GM23338 (cell line): ENCODE measurements around the gene HNRNPC. TPM values are rescaled to one million over a fixed set of nuclear protein-coding genes. Genes with fewer than 3 reads are reported as not detected.

ENCODE experiments used
- ATAC-seq: fragments of 200-7000 bp; cut with Tn5 transposase; 3 replicates; pipeline ENCODE4 v1.9.1; 2020
- DNase-seq: peaks from one replicate; pipeline ENCODE4 v3.0.0-alpha.2; 2015; ENCODE audit warnings: low spot score
- H2AFZ ChIP-seq: fragments of 200-600 bp; sonication (generic); 2 replicates; pipeline ENCODE4 v1.8.0; 2016; ENCODE audit warnings: antibody characterized with exemption, mild to moderate bottlenecking, moderate library complexity
- H3F3A ChIP-seq: fragments of 200-600 bp; sonication (generic); replicated peaks from 2 replicates; pipeline ENCODE4 v1.8.0; 2017; ENCODE audit warnings: antibody characterized with exemption, mixed run types, low read depth
- H3K27ac ChIP-seq: fragments of 200-600 bp; sonication (generic); 2 replicates; pipeline ENCODE4 v1.6.1; 2016; ENCODE audit warnings: low read depth
- H3K27me3 ChIP-seq: fragments of 200-600 bp; sonication (generic); 2 replicates; pipeline ENCODE4 v1.8.0; 2016; ENCODE audit warnings: mild to moderate bottlenecking, mixed run types, moderate library complexity; ENCODE audit not compliant: insufficient read depth
- H3K36me3 ChIP-seq: fragments of 200-600 bp; sonication (generic); 2 replicates; pipeline ENCODE4 v1.8.0; 2016; ENCODE audit warnings: mild to moderate bottlenecking; ENCODE audit not compliant: insufficient read depth
- H3K4me1 ChIP-seq: fragments of 200-600 bp; sonication (generic); 2 replicates; pipeline ENCODE4 v1.8.0; 2016; ENCODE audit warnings: mild to moderate bottlenecking, moderate library complexity; ENCODE audit not compliant: insufficient read depth
- H3K4me2 ChIP-seq: fragments of 200-600 bp; sonication (generic); 2 replicates; pipeline ENCODE4 v1.7.1; 2017; ENCODE audit warnings: mixed run types
- H3K4me3 ChIP-seq: fragments of 200-600 bp; sonication (generic); 2 replicates; pipeline ENCODE4 v1.6.1; 2016; ENCODE audit warnings: mixed run types
- H3K79me2 ChIP-seq: fragments of 200-600 bp; sonication (generic); replicated peaks from 2 replicates; pipeline ENCODE4 v1.8.0; 2017; ENCODE audit warnings: mild to moderate bottlenecking; ENCODE audit not compliant: insufficient read depth
- H3K9me2 ChIP-seq: fragments of 200-600 bp; sonication (generic); 2 replicates; pipeline ENCODE4 v1.8.0; 2017; ENCODE audit not compliant: insufficient read depth
- H4K20me1 ChIP-seq: fragments of 200-600 bp; sonication (generic); replicated peaks from 2 replicates; pipeline ENCODE4 v1.8.0; 2017; ENCODE audit warnings: mild to moderate bottlenecking; ENCODE audit not compliant: insufficient read depth
- H3K27ac Mint-ChIP-seq: 2 replicates; pipeline ENCODE4 v1.8.0; 2020; ENCODE audit warnings: inconsistent platforms, mild to moderate bottlenecking, moderate library complexity, mixed read lengths
- H3K27me3 Mint-ChIP-seq: 3 replicates; pipeline ENCODE4 v1.8.0; 2022; ENCODE audit warnings: low read depth, mild to moderate bottlenecking, moderate library complexity, mixed read lengths, inconsistent platforms; ENCODE audit not compliant: insufficient read depth, poor library complexity
- H3K36me3 Mint-ChIP-seq: 3 replicates; pipeline ENCODE4 v1.8.0; 2021; ENCODE audit warnings: low read depth, mild to moderate bottlenecking, inconsistent platforms, moderate library complexity, mixed read lengths
- H3K4me1 Mint-ChIP-seq: 3 replicates; pipeline ENCODE4 v1.8.0; 2020; ENCODE audit warnings: mild to moderate bottlenecking, inconsistent platforms, mixed read lengths
- H3K4me3 Mint-ChIP-seq: 3 replicates; pipeline ENCODE4 v1.8.0; 2021; ENCODE audit warnings: moderate library complexity, mild to moderate bottlenecking, inconsistent platforms, mixed read lengths
- H3K9me3 Mint-ChIP-seq: 3 replicates; pipeline ENCODE4 v1.8.0; 2020; ENCODE audit warnings: moderate library complexity, mild to moderate bottlenecking, inconsistent platforms, mixed read lengths
- CREB1 ChIP-seq: fragments of 250-450 bp; sonication (Bioruptor Pico); IDR thresholded peaks from 2 replicates; pipeline ENCODE4 v1.5.0; 2020; ENCODE audit warnings: low read depth, mild to moderate bottlenecking, moderate library complexity
- CTCF ChIP-seq, 2 experiments: fragments of 200-600 bp in 1 of 2; sonication (generic) in 1 of 2; conservative IDR thresholded peaks; 2 replicates each; pipeline versions ENCODE4 v1.5.1 to v1.6.1; 2016 to 2017; ENCODE audit warnings: antibody characterized with exemption in 2 of 2, low read depth in 2 of 2, mild to moderate bottlenecking in 2 of 2, moderate library complexity in 1 of 2
- ETS1 ChIP-seq: IDR thresholded peaks from 2 replicates; pipeline ENCODE4 v1.6.1; 2016; ENCODE audit warnings: antibody characterized with exemption
- EZH2 ChIP-seq: fragments of 200-600 bp; sonication (generic); IDR thresholded peaks from one replicate; pipeline ENCODE4 v1.8.0; 2017; ENCODE audit warnings: antibody characterized with exemption, mild to moderate bottlenecking, low read depth; ENCODE audit not compliant: unreplicated experiment
- EZH2phosphoT487 ChIP-seq: fragments of 200-600 bp; sonication (generic); IDR thresholded peaks from one replicate; pipeline ENCODE4 v1.8.1; 2018; ENCODE audit warnings: antibody characterized with exemption; ENCODE audit not compliant: unreplicated experiment
- JUNB ChIP-seq: IDR thresholded peaks from one replicate; pipeline ENCODE4 v1.6.1; 2016; ENCODE audit warnings: antibody characterized with exemption; ENCODE audit not compliant: unreplicated experiment
- NANOG ChIP-seq: IDR thresholded peaks from 2 replicates; pipeline ENCODE4 v1.6.1; 2016; ENCODE audit warnings: antibody characterized with exemption, borderline replicate concordance
- STAT1 ChIP-seq: IDR thresholded peaks from one replicate; pipeline ENCODE4 v1.6.1; 2016; ENCODE audit warnings: antibody characterized with exemption; ENCODE audit not compliant: unreplicated experiment
- ZNF114 ChIP-seq: fragments of 250-450 bp; sonication (Bioruptor Pico); IDR thresholded peaks from 2 replicates; pipeline ENCODE4 v1.5.0; 2020; ENCODE audit warnings: mild to moderate bottlenecking, moderate library complexity
- ZNF331 ChIP-seq: fragments of 250-450 bp; sonication (Bioruptor Pico); IDR thresholded peaks from 2 replicates; pipeline ENCODE4 v1.5.0; 2020; ENCODE audit warnings: low read depth, mild to moderate bottlenecking, moderate library complexity
- ZNF462 ChIP-seq: fragments of 250-450 bp; sonication (Bioruptor Pico); IDR thresholded peaks from 2 replicates; pipeline ENCODE4 v1.5.0; 2020; ENCODE audit warnings: mild to moderate bottlenecking, moderate library complexity
- polyA plus RNA-seq: library from polyadenylated mRNA; unstranded; fragments of >200 nt; fragmentation: Nextera tagmentation; extraction: Ambion mirVana; gene quantifications from 2 replicates; pipeline ENCODE4 v1.2.1, GENCODE V29; 2016
- total RNA-seq: library from RNA; depleted of rRNA; stranded (reverse); fragments of >200 nt; shearing (Covaris generic); gene quantifications from 2 replicates; pipeline ENCODE4 v1.2.3, GENCODE V29; 2014

Gene HNRNPC
- total and polyA plus RNA-seq, 2 experiments from 2014 or later = 1,259 to 1,296 TPM

DNA sequence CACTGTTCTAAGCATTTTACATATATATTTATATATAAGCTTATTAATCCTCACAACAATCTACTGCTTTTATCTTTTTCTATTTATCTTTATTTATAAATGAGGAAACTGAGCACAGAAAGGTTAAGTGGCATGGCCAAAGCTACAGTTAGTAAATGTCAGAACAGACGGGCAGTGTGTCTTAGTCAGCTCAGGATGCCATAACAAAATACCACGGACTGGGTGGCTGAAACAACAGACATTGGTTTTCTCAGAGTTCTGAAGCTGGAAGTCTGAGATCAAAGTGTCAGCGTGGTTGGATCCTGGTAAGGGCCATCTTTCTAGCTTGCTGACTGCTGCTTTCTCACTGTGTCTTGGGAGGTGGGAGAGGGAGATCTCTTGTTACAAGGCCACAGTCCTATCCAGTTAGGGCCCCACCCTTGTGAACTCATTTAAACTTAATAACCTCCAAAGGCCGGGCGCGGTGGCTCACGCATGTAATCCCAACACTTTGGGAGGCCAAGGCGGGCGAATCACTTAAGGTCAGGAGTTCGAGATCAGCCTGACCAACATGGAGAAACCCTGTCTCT, 30.4 kb upstream of the HNRNPC start:
- H3K79me2 ChIP-seq = no peaks in the 10 kb centered on the region
- no peak; the same call in 2 of the 3 replicates for ATAC-seq
- no peak overlapping the region for H3K4me3 ChIP-seq
- Mint-ChIP-seq H3K36me3 (no peaks in the 10 kb centered on the region), H3K4me3 (no peak overlapping the region), H3K27ac (no peak overlapping the region), H3K9me3 (no peaks in the 10 kb centered on the region), H3K27me3 (no peaks in the 10 kb centered on the region), H3K4me1 (peaks cover 4% of the 10 kb centered on the region; the same call in 2 of the 3 replicates)
- no peak overlapping the region for H3K4me2 ChIP-seq
- no peak overlapping the region for H3K27ac ChIP-seq
- peak; percentile 25 for DNase-seq
- H3K27me3 ChIP-seq = peaks cover 10% of the 10 kb centered on the region; the same call in 1 of the 2 replicates
- H4K20me1 ChIP-seq = no peaks in the 10 kb centered on the region
- H3K4me1 ChIP-seq = peaks cover 12% of the 10 kb centered on the region; the same call in 1 of the 2 replicates
- no peaks in the 10 kb centered on the region for H3K9me2 ChIP-seq
- H3K36me3 ChIP-seq = no peaks in the 10 kb centered on the region
- TF ChIP-seq NANOG (no peak), ZNF114 (no peak), ZNF462 (no peak), STAT1 (no peak), EZH2phosphoT487 (no peak), ETS1 (no peak), ZNF331 (no peak), CTCF (conservative IDR thresholded peaks at IDR 0.05; ENCODE audit: low read depth in 2 of 2) (no peak), JUNB (no peak), EZH2 (no peak), CREB1 (no peak)
- H3F3A ChIP-seq = 0 out of 2 replicates have a peak, but pooled peaks cover 7% of the 10 kb centered on the region
- H2AFZ ChIP-seq = peak overlapping the region; percentile 43; the same call in 1 of the 2 replicates
